ENCODE measurements around the gene NR2E3.

The NR2E3 gene

DNA sequence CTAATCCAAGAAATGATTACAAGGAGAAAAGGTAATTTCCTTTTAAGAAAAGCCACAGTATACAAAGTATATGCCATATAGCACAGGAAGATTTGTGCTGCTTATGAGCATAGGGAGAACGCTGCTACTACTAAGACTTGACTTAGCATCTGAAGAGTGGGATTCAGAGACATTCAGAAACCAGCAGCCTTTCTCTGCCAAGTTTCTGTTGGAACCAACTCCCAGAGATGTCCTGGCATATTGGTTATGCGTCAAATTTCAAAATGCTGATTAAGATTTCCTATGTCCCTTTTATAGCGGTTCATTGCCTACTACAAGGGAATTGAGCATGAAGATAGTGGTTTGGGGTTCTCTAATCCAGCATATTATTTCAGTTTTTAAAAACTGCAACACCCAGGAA, 4.9 kb downstream of the NR2E3 start:
- H3K27ac ChIP-seq (ENCODE audit: low read depth, low read length): no peak overlapping the region
- H3K27me3 ChIP-seq (ENCODE audit: control insufficient read depth in 1 of 2, insufficient read depth in 2 of 2, low read length in 2 of 2): no peaks in the 10 kb centered on the region
- H3K36me3 ChIP-seq (ENCODE audit: control insufficient read depth in 1 of 2, insufficient read depth in 2 of 2, low read length in 2 of 2): no peaks in the 10 kb centered on the region
- H3K9ac ChIP-seq (ENCODE audit: low read depth in 1 of 2, low read length in 2 of 2): no peak overlapping the region
- H3K4me1 ChIP-seq (ENCODE audit: control insufficient read depth in 1 of 2, insufficient read depth in 2 of 2, low read length in 2 of 2): no peaks in the 10 kb centered on the region
- no peak overlapping the region for H3K4me3 ChIP-seq (ENCODE audit: low read depth in 1 of 2, low read length in 2 of 2)
- peaks cover 0 to 6% of the 10 kb centered on the region in 2 donors for H3K9me3 ChIP-seq (ENCODE audit: control insufficient read depth in 1 of 2, low read length in 2 of 2)

DNA sequence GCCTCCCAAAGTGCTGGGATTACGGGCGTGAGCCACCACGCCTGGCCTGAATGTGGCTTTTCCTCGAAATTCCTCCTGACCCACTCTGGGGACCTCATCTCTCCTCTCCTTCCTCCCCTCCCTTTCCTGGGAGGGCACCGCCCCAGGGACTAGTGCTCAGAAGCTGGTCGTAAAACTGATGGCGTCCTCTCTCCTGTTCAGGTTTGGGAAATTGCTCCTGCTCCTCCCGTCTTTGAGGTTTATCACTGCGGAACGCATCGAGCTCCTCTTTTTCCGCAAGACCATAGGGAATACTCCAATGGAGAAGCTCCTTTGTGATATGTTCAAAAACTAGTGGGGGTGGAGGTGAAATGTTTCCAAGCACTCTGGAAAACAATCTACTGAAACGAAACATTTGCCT, 7.0 kb downstream of the NR2E3 start:
- Histone ChIP-seq H3K4me1 (ENCODE audit: control insufficient read depth in 1 of 2, insufficient read depth in 2 of 2, low read length in 2 of 2) (no peaks in the 10 kb centered on the region), H3K27ac (ENCODE audit: low read depth, low read length) (no peak overlapping the region), H3K9me3 (ENCODE audit: control insufficient read depth in 1 of 2, low read length in 2 of 2) (peaks cover 15 to 16% of the 10 kb centered on the region in 2 donors), H3K4me3 (ENCODE audit: low read depth in 1 of 2, low read length in 2 of 2) (no peak overlapping the region), H3K27me3 (ENCODE audit: control insufficient read depth in 1 of 2, insufficient read depth in 2 of 2, low read length in 2 of 2) (no peaks in the 10 kb centered on the region), H3K9ac (ENCODE audit: low read depth in 1 of 2, low read length in 2 of 2) (no peak overlapping the region), H3K36me3 (ENCODE audit: control insufficient read depth in 1 of 2, insufficient read depth in 2 of 2, low read length in 2 of 2) (peaks cover 3 to 7% of the 10 kb centered on the region in 2 donors)

DNA sequence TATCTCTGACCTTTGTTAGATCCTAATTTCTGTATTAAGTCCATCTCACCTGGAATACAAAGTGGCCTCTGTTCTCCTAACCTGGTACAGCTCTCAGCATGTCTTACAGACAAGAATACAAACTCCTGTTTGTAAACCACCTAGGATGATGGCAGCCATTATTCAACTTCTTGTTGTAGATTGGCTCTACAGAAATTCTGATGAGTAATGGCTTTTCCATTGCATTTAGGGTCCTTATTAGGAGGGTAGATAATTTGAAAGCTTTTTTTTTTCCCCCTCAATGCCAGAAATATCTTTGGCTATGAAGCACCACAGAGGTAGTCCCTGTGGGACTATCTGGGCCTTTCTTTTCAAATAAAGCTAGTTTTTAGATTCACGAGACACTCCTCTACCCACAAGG, 9.8 kb downstream of the NR2E3 start:
- no peak overlapping the region for H3K9ac ChIP-seq (ENCODE audit: low read depth in 1 of 2, low read length in 2 of 2)
- no peaks in the 10 kb centered on the region for H3K4me1 ChIP-seq (ENCODE audit: control insufficient read depth in 1 of 2, insufficient read depth in 2 of 2, low read length in 2 of 2)
- H3K27ac ChIP-seq (ENCODE audit: low read depth, low read length): no peak overlapping the region
- no peaks in the 10 kb centered on the region for H3K27me3 ChIP-seq (ENCODE audit: control insufficient read depth in 1 of 2, insufficient read depth in 2 of 2, low read length in 2 of 2)
- H3K4me3 ChIP-seq (ENCODE audit: low read depth in 1 of 2, low read length in 2 of 2): no peak overlapping the region
- H3K36me3 ChIP-seq (ENCODE audit: control insufficient read depth in 1 of 2, insufficient read depth in 2 of 2, low read length in 2 of 2): peaks cover 3 to 7% of the 10 kb centered on the region in 2 donors
- peaks cover 15 to 23% of the 10 kb centered on the region in 2 donors for H3K9me3 ChIP-seq (ENCODE audit: control insufficient read depth in 1 of 2, low read length in 2 of 2)

DNA sequence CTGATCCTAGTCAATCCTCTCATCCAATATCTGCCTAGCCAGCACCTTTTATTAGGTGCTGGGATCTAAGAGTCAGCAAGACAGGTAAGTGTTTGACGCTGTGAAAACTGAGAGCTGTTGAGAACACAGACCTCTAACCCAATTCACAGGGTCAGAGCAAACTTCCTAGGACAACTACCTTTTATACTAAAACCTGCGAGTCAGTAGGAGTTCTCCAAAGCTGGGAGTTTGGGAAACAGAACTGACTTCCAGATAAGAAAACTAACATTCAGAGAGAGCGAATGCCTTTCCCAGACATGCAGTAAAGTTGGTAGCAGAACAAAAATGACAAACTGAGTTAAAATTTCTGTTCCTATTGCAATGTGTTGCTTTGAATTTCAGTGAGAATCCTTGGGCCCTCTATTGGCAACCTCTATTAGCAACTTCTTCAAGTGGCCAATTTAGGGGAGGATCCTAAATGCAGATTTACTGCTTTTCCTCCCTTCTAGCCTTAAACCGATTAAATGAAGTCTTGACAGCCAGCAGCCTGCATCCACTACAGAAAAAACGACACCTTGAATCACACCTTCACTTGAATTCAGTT, 11.3 kb downstream of the NR2E3 start:
- H3K9ac ChIP-seq (ENCODE audit: low read depth in 1 of 2, low read length in 2 of 2): no peak overlapping the region
- no peaks in the 10 kb centered on the region for H3K4me1 ChIP-seq (ENCODE audit: control insufficient read depth in 1 of 2, insufficient read depth in 2 of 2, low read length in 2 of 2)
- H3K36me3 ChIP-seq (ENCODE audit: control insufficient read depth in 1 of 2, insufficient read depth in 2 of 2, low read length in 2 of 2): peaks cover 9 to 13% of the 10 kb centered on the region in 2 donors
- H3K4me3 ChIP-seq (ENCODE audit: low read depth in 1 of 2, low read length in 2 of 2): no peak overlapping the region
- H3K27me3 ChIP-seq (ENCODE audit: control insufficient read depth in 1 of 2, insufficient read depth in 2 of 2, low read length in 2 of 2): no peaks in the 10 kb centered on the region
- H3K27ac ChIP-seq (ENCODE audit: low read depth, low read length): no peak overlapping the region
- H3K9me3 ChIP-seq (ENCODE audit: control insufficient read depth in 1 of 2, low read length in 2 of 2): peaks cover 15 to 23% of the 10 kb centered on the region in 2 donors

DNA sequence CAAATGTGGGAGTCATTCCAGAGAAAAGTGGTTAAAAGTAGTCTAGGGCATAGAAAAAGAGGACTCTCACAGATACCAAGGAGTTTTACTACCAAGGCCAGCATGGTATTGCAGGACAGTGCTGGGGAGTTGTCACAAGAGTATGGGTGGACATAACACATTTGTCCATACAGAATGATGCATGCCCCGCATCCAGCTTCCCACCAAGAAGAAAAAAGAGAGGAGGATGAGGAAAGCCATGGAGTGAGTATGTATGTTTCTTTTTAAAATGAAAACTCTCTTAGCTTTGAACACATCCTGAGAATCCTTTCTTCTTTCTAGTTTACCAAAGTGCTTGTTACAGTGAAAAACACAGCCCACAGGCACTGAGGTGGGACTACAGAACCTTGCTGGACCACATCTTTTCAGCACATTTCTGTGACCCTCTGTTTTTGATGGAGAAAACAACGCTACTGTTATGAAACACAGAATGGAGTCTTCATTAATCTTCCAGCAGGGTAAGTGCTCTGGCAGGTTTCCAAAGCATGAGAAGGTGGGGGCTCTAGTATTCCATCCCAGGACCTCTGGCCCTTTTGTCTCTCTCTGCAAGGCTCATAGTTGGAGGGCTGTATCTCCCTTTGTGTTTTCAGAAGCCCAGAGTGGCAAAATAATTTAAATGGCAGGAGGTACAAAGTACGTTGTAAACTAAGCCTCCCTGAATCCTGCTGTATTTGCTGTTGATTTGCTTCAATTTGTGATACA, 12.7 kb downstream of the NR2E3 start:
- no peak overlapping the region for H3K9ac ChIP-seq (ENCODE audit: low read depth in 1 of 2, low read length in 2 of 2)
- no peak overlapping the region for H3K4me3 ChIP-seq (ENCODE audit: low read depth in 1 of 2, low read length in 2 of 2)
- H3K36me3 ChIP-seq (ENCODE audit: control insufficient read depth in 1 of 2, insufficient read depth in 2 of 2, low read length in 2 of 2): peaks cover 13 to 21% of the 10 kb centered on the region in 2 donors
- no peak overlapping the region for H3K27ac ChIP-seq (ENCODE audit: low read depth, low read length)
- H3K9me3 ChIP-seq (ENCODE audit: control insufficient read depth in 1 of 2, low read length in 2 of 2): peaks cover 15 to 23% of the 10 kb centered on the region in 2 donors
- no peaks in the 10 kb centered on the region for H3K4me1 ChIP-seq (ENCODE audit: control insufficient read depth in 1 of 2, insufficient read depth in 2 of 2, low read length in 2 of 2)
- no peaks in the 10 kb centered on the region for H3K27me3 ChIP-seq (ENCODE audit: control insufficient read depth in 1 of 2, insufficient read depth in 2 of 2, low read length in 2 of 2)

- no peaks in the 10 kb centered on the region for H3K27me3 ChIP-seq (ENCODE audit: control insufficient read depth in 1 of 2, insufficient read depth in 2 of 2, low read length in 2 of 2)
- H3K4me3 ChIP-seq (ENCODE audit: low read depth in 1 of 2, low read length in 2 of 2): no peak overlapping the region
- peaks cover 15 to 23% of the 10 kb centered on the region in 2 donors for H3K9me3 ChIP-seq (ENCODE audit: control insufficient read depth in 1 of 2, low read length in 2 of 2)
- H3K4me1 ChIP-seq (ENCODE audit: control insufficient read depth in 1 of 2, insufficient read depth in 2 of 2, low read length in 2 of 2): no peaks in the 10 kb centered on the region
- no peak overlapping the region for H3K27ac ChIP-seq (ENCODE audit: low read depth, low read length)
- H3K36me3 ChIP-seq (ENCODE audit: control insufficient read depth in 1 of 2, insufficient read depth in 2 of 2, low read length in 2 of 2): peaks cover 13 to 21% of the 10 kb centered on the region in 2 donors
- no peak overlapping the region for H3K9ac ChIP-seq (ENCODE audit: low read depth in 1 of 2, low read length in 2 of 2)
Observed at GRCh38 chr15:71823801-71824200, 13.4 kb downstream of the NR2E3 start.

DNA sequence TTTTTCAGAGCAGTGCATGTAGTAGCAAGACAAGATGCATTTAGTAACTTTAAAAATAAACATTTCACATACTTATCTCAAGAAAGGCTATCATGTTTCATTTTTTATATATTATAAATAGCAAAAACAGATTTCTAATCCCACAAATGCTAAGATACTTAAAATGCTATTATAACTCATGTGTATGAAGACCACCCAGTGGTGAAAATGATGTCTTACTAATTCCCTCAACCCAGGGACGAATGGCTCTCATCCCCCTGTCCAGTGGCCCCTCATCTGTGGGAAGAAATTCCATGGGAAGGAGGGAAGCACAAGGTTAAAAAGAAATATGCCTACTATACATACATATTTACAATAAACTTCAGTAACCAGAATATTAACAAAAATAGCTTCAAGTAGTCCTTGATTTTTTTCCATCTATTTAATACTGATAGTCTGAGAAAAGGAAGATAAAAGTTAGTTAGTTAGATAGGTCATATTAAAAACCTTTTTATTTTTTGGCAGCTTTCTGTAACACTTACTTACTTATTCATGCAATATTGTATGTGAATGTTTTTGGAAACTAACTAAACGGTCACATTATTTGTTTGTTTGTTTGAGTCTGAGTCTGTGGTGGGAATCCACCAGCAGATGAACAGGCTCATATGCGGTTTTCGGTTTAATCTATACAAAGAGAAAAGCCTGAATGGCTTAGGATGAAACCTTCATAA, 14.8 kb downstream of the NR2E3 start:
- Histone ChIP-seq H3K36me3 (ENCODE audit: control insufficient read depth in 1 of 2, insufficient read depth in 2 of 2, low read length in 2 of 2) (peaks cover 19 to 30% of the 10 kb centered on the region in 2 donors), H3K27me3 (ENCODE audit: control insufficient read depth in 1 of 2, insufficient read depth in 2 of 2, low read length in 2 of 2) (no peaks in the 10 kb centered on the region)

DNA sequence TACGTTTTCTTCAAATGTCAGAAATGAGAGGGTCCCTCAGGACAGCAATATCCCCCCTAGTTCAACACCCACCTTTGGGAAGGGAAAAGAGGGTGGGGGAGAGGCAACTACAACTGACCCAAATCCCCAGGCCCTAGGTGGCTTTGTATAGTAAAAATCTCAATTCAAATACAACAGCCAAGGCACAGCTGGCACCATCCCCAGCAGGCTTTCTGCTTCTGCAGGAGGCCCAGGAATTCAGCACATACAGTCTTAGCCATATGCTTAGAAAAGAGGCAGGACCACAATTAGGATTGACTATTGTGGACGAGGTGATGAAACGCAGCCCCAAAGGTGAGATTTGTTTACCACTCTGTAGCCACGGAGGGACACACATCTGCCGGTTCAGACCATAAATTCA, 15.8 kb downstream of the NR2E3 start:
- H3K36me3 ChIP-seq (ENCODE audit: control insufficient read depth in 1 of 2, insufficient read depth in 2 of 2, low read length in 2 of 2): peaks cover 19 to 30% of the 10 kb centered on the region in 2 donors
- H3K4me1 ChIP-seq (ENCODE audit: control insufficient read depth in 1 of 2, insufficient read depth in 2 of 2, low read length in 2 of 2): no peaks in the 10 kb centered on the region
- no peaks in the 10 kb centered on the region for H3K27me3 ChIP-seq (ENCODE audit: control insufficient read depth in 1 of 2, insufficient read depth in 2 of 2, low read length in 2 of 2)
- H3K9me3 ChIP-seq (ENCODE audit: control insufficient read depth in 1 of 2, low read length in 2 of 2): peaks cover 10 to 15% of the 10 kb centered on the region in 2 donors
- H3K9ac ChIP-seq (ENCODE audit: low read depth in 1 of 2, low read length in 2 of 2): no peak overlapping the region
- no peak overlapping the region for H3K27ac ChIP-seq (ENCODE audit: low read depth, low read length)
- no peak overlapping the region for H3K4me3 ChIP-seq (ENCODE audit: low read depth in 1 of 2, low read length in 2 of 2)

More for the DNA sequence above, 14.8 kb downstream of the NR2E3 start:
- Histone ChIP-seq H3K9me3 (ENCODE audit: control insufficient read depth in 1 of 2, low read length in 2 of 2) (peaks cover 15 to 18% of the 10 kb centered on the region in 2 donors), H3K4me1 (ENCODE audit: control insufficient read depth in 1 of 2, insufficient read depth in 2 of 2, low read length in 2 of 2) (no peaks in the 10 kb centered on the region), H3K4me3 (ENCODE audit: low read depth in 1 of 2, low read length in 2 of 2) (no peak overlapping the region), H3K9ac (ENCODE audit: low read depth in 1 of 2, low read length in 2 of 2) (no peak overlapping the region), H3K27ac (ENCODE audit: low read depth, low read length) (no peak overlapping the region)

DNA sequence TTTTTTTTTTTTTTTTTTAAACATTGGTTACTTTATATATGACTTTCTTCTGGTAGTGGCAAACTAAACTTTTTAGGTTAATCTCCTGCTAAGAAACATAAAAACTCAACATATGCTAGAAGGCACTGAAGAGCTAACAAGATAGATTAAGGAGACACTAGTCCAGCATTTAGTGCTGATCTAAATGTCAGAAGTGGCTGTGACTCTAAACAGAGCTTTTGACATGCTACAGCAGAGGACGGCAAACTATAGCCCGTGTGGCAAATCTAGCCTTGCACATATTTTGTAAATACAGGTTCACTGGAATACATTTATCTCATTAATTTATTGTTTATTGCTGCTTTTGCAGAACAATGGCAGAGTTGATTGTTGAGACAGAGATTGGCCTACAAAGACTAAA, 20.6 kb downstream of the NR2E3 start:
- Histone ChIP-seq H3K9ac (ENCODE audit: low read depth in 1 of 2, low read length in 2 of 2) (no peak overlapping the region), H3K4me1 (ENCODE audit: control insufficient read depth in 1 of 2, insufficient read depth in 2 of 2, low read length in 2 of 2) (no peaks in the 10 kb centered on the region), H3K27me3 (ENCODE audit: control insufficient read depth in 1 of 2, insufficient read depth in 2 of 2, low read length in 2 of 2) (no peaks in the 10 kb centered on the region), H3K4me3 (ENCODE audit: low read depth in 1 of 2, low read length in 2 of 2) (no peak overlapping the region), H3K9me3 (ENCODE audit: control insufficient read depth in 1 of 2, low read length in 2 of 2) (no peaks in the 10 kb centered on the region), H3K27ac (ENCODE audit: low read depth, low read length) (no peak overlapping the region), H3K36me3 (ENCODE audit: control insufficient read depth in 1 of 2, insufficient read depth in 2 of 2, low read length in 2 of 2) (peaks cover 12 to 27% of the 10 kb centered on the region in 2 donors)

GRCh38 chr15:71841563-71841962, 31.2 kb downstream of the NR2E3 start:
- H3K36me3 ChIP-seq (ENCODE audit: control insufficient read depth in 1 of 2, insufficient read depth in 2 of 2, low read length in 2 of 2): peaks cover 0 to 9% of the 10 kb centered on the region in 2 donors
- H3K4me1 ChIP-seq (ENCODE audit: control insufficient read depth in 1 of 2, insufficient read depth in 2 of 2, low read length in 2 of 2): no peaks in the 10 kb centered on the region
- H3K9me3 ChIP-seq (ENCODE audit: control insufficient read depth in 1 of 2, low read length in 2 of 2): no peaks in the 10 kb centered on the region
- no peak overlapping the region for H3K4me3 ChIP-seq (ENCODE audit: low read depth in 1 of 2, low read length in 2 of 2)
- H3K27ac ChIP-seq (ENCODE audit: low read depth, low read length): no peak overlapping the region
- H3K9ac ChIP-seq (ENCODE audit: low read depth in 1 of 2, low read length in 2 of 2): no peak overlapping the region
- no peaks in the 10 kb centered on the region for H3K27me3 ChIP-seq (ENCODE audit: control insufficient read depth in 1 of 2, insufficient read depth in 2 of 2, low read length in 2 of 2)

Measured in duodenal mucosa (tissue), 2 donors.